WTC11 (cell line): Measurements from ENCODE around the gene FHIT.

Source experiments
- CBFB ChIP-seq: sonication (generic); formaldehyde crosslinking; IDR thresholded peaks from 2 replicates; pipeline ENCODE4 v1.8.1; 2022; ENCODE audit warnings: mild to moderate bottlenecking, low read depth, missing genetic modification reagents
- TF ChIP-seq, protein P1 (sequence below): sonication (generic); formaldehyde crosslinking; IDR thresholded peaks from 2 replicates; pipeline ENCODE4 v1.8.1; 2023; ENCODE audit warnings: mild to moderate bottlenecking, missing genetic modification reagents, moderate library complexity
- TF ChIP-seq, protein P2 (sequence below): sonication (generic); formaldehyde crosslinking; IDR thresholded peaks from 2 replicates; pipeline ENCODE4 v1.8.0; 2022; ENCODE audit warnings: missing genetic modification reagents

DNA sequence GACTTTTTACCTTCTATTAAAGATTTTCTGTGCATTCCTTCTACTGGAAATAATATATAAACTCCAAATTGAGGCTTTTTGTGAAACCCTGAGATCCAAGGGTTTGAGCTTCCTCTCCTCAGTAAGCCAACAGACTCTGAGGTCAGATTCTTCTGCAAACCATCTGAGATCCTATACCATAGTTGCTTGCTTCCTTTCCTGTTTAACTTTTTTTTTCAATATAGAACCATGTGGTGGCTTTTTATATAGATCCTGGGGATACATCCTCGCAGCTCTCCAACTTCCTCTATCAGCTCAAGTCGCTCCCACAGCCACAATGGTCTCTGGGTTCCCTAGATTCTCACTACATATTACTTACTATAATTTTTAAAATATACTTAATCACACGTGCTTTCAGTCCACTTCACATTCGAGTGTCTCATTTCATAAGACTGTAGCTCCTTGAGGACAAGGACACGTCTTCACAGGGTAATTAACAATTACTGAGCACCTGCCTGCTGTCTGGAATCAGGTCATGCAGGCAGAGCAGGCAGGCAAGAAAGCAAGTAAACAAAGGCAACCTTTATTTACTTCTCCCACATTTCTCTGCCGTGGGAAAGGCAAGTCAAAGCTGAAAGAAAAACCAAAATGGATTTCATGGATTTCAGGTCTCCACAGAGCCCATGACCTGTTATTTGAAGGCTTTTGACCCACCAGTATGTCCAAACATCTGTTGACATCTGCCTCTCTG is 941.5 kb downstream of the FHIT start:
- TF ChIP-seq CBFB, result no peak
- TF ChIP-seq, protein P1, sequence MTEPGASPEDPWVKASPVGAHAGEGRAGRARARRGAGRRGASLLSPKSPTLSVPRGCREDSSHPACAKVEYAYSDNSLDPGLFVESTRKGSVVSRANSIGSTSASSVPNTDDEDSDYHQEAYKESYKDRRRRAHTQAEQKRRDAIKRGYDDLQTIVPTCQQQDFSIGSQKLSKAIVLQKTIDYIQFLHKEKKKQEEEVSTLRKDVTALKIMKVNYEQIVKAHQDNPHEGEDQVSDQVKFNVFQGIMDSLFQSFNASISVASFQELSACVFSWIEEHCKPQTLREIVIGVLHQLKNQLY (CRISPR knock-in tag), result no peak
- TF ChIP-seq, protein P2, sequence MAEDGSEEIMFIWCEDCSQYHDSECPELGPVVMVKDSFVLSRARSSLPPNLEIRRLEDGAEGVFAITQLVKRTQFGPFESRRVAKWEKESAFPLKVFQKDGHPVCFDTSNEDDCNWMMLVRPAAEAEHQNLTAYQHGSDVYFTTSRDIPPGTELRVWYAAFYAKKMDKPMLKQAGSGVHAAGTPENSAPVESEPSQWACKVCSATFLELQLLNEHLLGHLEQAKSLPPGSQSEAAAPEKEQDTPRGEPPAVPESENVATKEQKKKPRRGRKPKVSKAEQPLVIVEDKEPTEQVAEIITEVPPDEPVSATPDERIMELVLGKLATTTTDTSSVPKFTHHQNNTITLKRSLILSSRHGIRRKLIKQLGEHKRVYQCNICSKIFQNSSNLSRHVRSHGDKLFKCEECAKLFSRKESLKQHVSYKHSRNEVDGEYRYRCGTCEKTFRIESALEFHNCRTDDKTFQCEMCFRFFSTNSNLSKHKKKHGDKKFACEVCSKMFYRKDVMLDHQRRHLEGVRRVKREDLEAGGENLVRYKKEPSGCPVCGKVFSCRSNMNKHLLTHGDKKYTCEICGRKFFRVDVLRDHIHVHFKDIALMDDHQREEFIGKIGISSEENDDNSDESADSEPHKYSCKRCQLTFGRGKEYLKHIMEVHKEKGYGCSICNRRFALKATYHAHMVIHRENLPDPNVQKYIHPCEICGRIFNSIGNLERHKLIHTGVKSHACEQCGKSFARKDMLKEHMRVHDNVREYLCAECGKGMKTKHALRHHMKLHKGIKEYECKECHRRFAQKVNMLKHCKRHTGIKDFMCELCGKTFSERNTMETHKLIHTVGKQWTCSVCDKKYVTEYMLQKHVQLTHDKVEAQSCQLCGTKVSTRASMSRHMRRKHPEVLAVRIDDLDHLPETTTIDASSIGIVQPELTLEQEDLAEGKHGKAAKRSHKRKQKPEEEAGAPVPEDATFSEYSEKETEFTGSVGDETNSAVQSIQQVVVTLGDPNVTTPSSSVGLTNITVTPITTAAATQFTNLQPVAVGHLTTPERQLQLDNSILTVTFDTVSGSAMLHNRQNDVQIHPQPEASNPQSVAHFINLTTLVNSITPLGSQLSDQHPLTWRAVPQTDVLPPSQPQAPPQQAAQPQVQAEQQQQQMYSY (CRISPR knock-in tag), result no peak
